Measurements from ENCODE around the gene BABAM1.

The BABAM1 gene

GRCh38 chr19:17237747-17238706 lies 29.2 kb upstream of the BABAM1 start:
- in situ Hi-C loops (cut with MboI; ENCODE audit: low pct_unique_long_range_greater_than_20kb, low sequenced_read_pairs, unreplicated experiment), result no loop called here
- TF ChIP-seq CTCF (IDR thresholded peaks at IDR 0.05; ENCODE audit: extremely low read depth, insufficient read depth, missing control alignments), result no peak
- no peak for DNase-seq (ENCODE audit: low spot score)

GRCh38 chr19:17240062-17240752 lies 27.0 kb upstream of the BABAM1 start:
- DNase-seq (ENCODE audit: low spot score), result no peak
- no peak for TF ChIP-seq CTCF (IDR thresholded peaks at IDR 0.05; ENCODE audit: extremely low read depth, insufficient read depth, missing control alignments)
- in situ Hi-C loops (cut with MboI; ENCODE audit: low pct_unique_long_range_greater_than_20kb, low sequenced_read_pairs, unreplicated experiment), result no loop called here

- no peak for DNase-seq (ENCODE audit: low spot score)
- TF ChIP-seq CTCF (IDR thresholded peaks at IDR 0.05; ENCODE audit: extremely low read depth, insufficient read depth, missing control alignments), result no peak
- in situ Hi-C loops (cut with MboI; ENCODE audit: low pct_unique_long_range_greater_than_20kb, low sequenced_read_pairs, unreplicated experiment), result no loop called here
These were observed 26.3 kb upstream of the BABAM1 start for GRCh38 chr19:17240826-17241399.

- DNase-seq (ENCODE audit: low spot score), result no peak
- in situ Hi-C loops (cut with MboI; ENCODE audit: low pct_unique_long_range_greater_than_20kb, low sequenced_read_pairs, unreplicated experiment), result no loop called here
- TF ChIP-seq CTCF (IDR thresholded peaks at IDR 0.05; ENCODE audit: extremely low read depth, insufficient read depth, missing control alignments), result no peak
These were observed 24.6 kb upstream of the BABAM1 start for GRCh38 chr19:17242431-17243208.

GRCh38 chr19:17243211-17243829 lies 23.9 kb upstream of the BABAM1 start:
- TF ChIP-seq CTCF (IDR thresholded peaks at IDR 0.05; ENCODE audit: extremely low read depth, insufficient read depth, missing control alignments), result no peak
- in situ Hi-C loops (cut with MboI; ENCODE audit: low pct_unique_long_range_greater_than_20kb, low sequenced_read_pairs, unreplicated experiment), result no loop called here
- DNase-seq (ENCODE audit: low spot score), result no peak
